SH-SY5Y (cell line): ENCODE results near the gene TMEM144.

Source experiments
- GATA2 ChIP-seq: IDR thresholded peaks from 2 replicates; pipeline ENCODE4 v1.6.1; 2011; ENCODE audit warnings: mild to moderate bottlenecking, low read depth, low read length
- GATA3 ChIP-seq: IDR thresholded peaks from 2 replicates; pipeline ENCODE4 v1.6.1; 2011; ENCODE audit warnings: low read depth, mild to moderate bottlenecking, low read length, moderate library complexity

Gene TMEM144

GRCh38 chr4:158254292-158254691, 44.0 kb downstream of the TMEM144 start:
- no peak for TF ChIP-seq GATA3
- TF ChIP-seq GATA2, result no peak

GRCh38 chr4:158255727-158256324, 45.5 kb downstream of the TMEM144 start:
- TF ChIP-seq GATA3 (no peak), GATA2 (no peak)

GRCh38 chr4:158259955-158260575, 49.8 kb downstream of the TMEM144 start:
- TF ChIP-seq GATA2 (no peak), GATA3 (no peak)

- no peak for TF ChIP-seq GATA2
- TF ChIP-seq GATA3, result no peak
These were observed 51.2 kb downstream of the TMEM144 start for GRCh38 chr4:158261480-158261879.

GRCh38 chr4:158268553-158268952, 58.3 kb downstream of the TMEM144 start:
- TF ChIP-seq GATA2, result no peak
- no peak for TF ChIP-seq GATA3

GRCh38 chr4:158274636-158275035, 64.3 kb downstream of the TMEM144 start:
- TF ChIP-seq GATA2, result no peak
- no peak for TF ChIP-seq GATA3

GRCh38 chr4:158277558-158277957, 67.3 kb downstream of the TMEM144 start:
- no peak for TF ChIP-seq GATA2
- no peak for TF ChIP-seq GATA3

GRCh38 chr4:158280856-158281255, 70.6 kb downstream of the TMEM144 start:
- TF ChIP-seq GATA3 (no peak), GATA2 (no peak)

- TF ChIP-seq GATA3 (no peak), GATA2 (no peak)
These were observed 72.0 kb downstream of the TMEM144 start for GRCh38 chr4:158282252-158282651.

GRCh38 chr4:158285429-158286216, 75.3 kb downstream of the TMEM144 start:
- TF ChIP-seq GATA3 (no peak), GATA2 (no peak)

- TF ChIP-seq GATA2, result no peak
- no peak for TF ChIP-seq GATA3
These were observed 80.6 kb downstream of the TMEM144 start for GRCh38 chr4:158290912-158291311.

GRCh38 chr4:158291334-158292055, 81.2 kb downstream of the TMEM144 start:
- no peak for TF ChIP-seq GATA2
- TF ChIP-seq GATA3, result no peak

- TF ChIP-seq GATA3, result no peak
- TF ChIP-seq GATA2, result no peak
These were observed 81.9 kb downstream of the TMEM144 start for GRCh38 chr4:158292156-158292555.

- TF ChIP-seq GATA2, result no peak
- TF ChIP-seq GATA3, result no peak
These were observed 84.8 kb downstream of the TMEM144 start for GRCh38 chr4:158295053-158295452.

GRCh38 chr4:158297866-158298265, 87.6 kb downstream of the TMEM144 start:
- no peak for TF ChIP-seq GATA3
- TF ChIP-seq GATA2, result peak; percentile 40; the same call in 1 of the 2 replicates
